OCI-M2 (cell line): Measurements from ENCODE around the gene TBXA2R.

Experiments used
- DNase-seq: peaks from one replicate; lab custom pipeline; 2025; ENCODE audit not compliant: unreplicated experiment; lab: John Stamatoyannopoulos, UW

The TBXA2R gene

GRCh38 chr19:3620817-3621547, 14.3 kb upstream of the TBXA2R start:
- DNase-seq = no peak

- DNase-seq = no peak
These were observed 13.6 kb upstream of the TBXA2R start for GRCh38 chr19:3620145-3620816.

- DNase-seq = no peak
These were observed 12.9 kb upstream of the TBXA2R start for GRCh38 chr19:3619631-3620012.

- no peak for DNase-seq
These were observed 12.3 kb upstream of the TBXA2R start for GRCh38 chr19:3618811-3619630.

GRCh38 chr19:3618144-3618810, 11.6 kb upstream of the TBXA2R start:
- DNase-seq = no peak

GRCh38 chr19:3617463-3617862, 10.8 kb upstream of the TBXA2R start:
- no peak for DNase-seq

- DNase-seq = no peak
These were observed 9.0 kb upstream of the TBXA2R start for GRCh38 chr19:3615524-3616135.

GRCh38 chr19:3614858-3615505, 8.3 kb upstream of the TBXA2R start:
- no peak for DNase-seq

GRCh38 chr19:3613818-3614661, 7.4 kb upstream of the TBXA2R start:
- no peak for DNase-seq

GRCh38 chr19:3612901-3613741, 6.4 kb upstream of the TBXA2R start:
- DNase-seq = no peak

GRCh38 chr19:3612330-3612729, 5.7 kb upstream of the TBXA2R start:
- no peak for DNase-seq

GRCh38 chr19:3611841-3612240, 5.2 kb upstream of the TBXA2R start:
- no peak for DNase-seq

- DNase-seq = no peak
These were observed 4.4 kb upstream of the TBXA2R start for GRCh38 chr19:3610745-3611717.

GRCh38 chr19:3609779-3610719, 3.4 kb upstream of the TBXA2R start:
- no peak for DNase-seq

- DNase-seq = no peak
These were observed 2.2 kb upstream of the TBXA2R start for GRCh38 chr19:3608750-3609322.

- no peak for DNase-seq
These were observed 1.5 kb upstream of the TBXA2R start for GRCh38 chr19:3608079-3608641.
